ENCODE measurements around the gene NFIL3. TPM values are rescaled to one million over a fixed set of nuclear protein-coding genes. Genes with fewer than 3 reads are reported as not detected.

The NFIL3 gene
- polyA plus RNA-seq, 1 of the 3 experiments (the other 2 are of a cell fraction) = 9.3 TPM

- peaks cover 0 to 8% of the 10 kb centered on the region in 2 experiments; a peak in 2 of 4 replicates for H3K4me1 ChIP-seq (ENCODE audit: control insufficient read depth in 1 of 2, insufficient read depth in 2 of 2, low read depth in 1 of 2, low read length in 1 of 2)
- no peak overlapping the region for H3K4me3 ChIP-seq (ENCODE audit: low read depth in 2 of 2, low read length in 1 of 2)
- no peak for TF ChIP-seq TAF1 (IDR thresholded peaks at IDR 0.05; ENCODE audit: borderline replicate concordance, low read depth, low read length)
- no peak for TF ChIP-seq REST (IDR thresholded peaks at IDR 0.05; ENCODE audit: low read depth, low read length)
- TF ChIP-seq MEF2A (IDR thresholded peaks at IDR 0.05; ENCODE audit: borderline replicate concordance, low read depth) = no peak
- no peak for TF ChIP-seq FOXM1 (IDR thresholded peaks at IDR 0.05; ENCODE audit: low read depth)
- no peak for TF ChIP-seq USF2 (IDR thresholded peaks at IDR 0.05; ENCODE audit: borderline replicate concordance, low read depth, low read length)
- no peak for TF ChIP-seq RAD21 (IDR thresholded peaks at IDR 0.05; ENCODE audit: low read length)
- no peak for TF ChIP-seq TEAD4 (IDR thresholded peaks at IDR 0.05; ENCODE audit: borderline replicate concordance, insufficient read depth)
- TF ChIP-seq JUND (IDR thresholded peaks at IDR 0.05) = no peak
- no peaks in the 10 kb centered on the region for H3K9me2 ChIP-seq
- no peak overlapping the region for H3K9ac ChIP-seq
- no peaks in the 10 kb centered on the region for H3K36me3 ChIP-seq (replicated peaks in 1 of 2; ENCODE audit: control insufficient read depth in 1 of 2, insufficient read depth in 2 of 2, low read length in 1 of 2)
- no peaks in the 10 kb centered on the region; the same call in 1 of the 2 replicates for H4K20me1 ChIP-seq (ENCODE audit: insufficient read depth)
- CTCF ChIA-PET = no interaction called here
- H3K79me2 ChIP-seq (ENCODE audit: insufficient read depth) = no peaks in the 10 kb centered on the region
- H3K4me2 ChIP-seq = no peak overlapping the region
- WGBS (ENCODE audit: low lambda C conversion rate) = 97% methylated on average over 14 of the region's 14 CpGs
- H2AFZ ChIP-seq (ENCODE audit: low read depth) = no peak overlapping the region
- H3K27me3 ChIP-seq (ENCODE audit: insufficient read depth) = no peaks in the 10 kb centered on the region
- POLR2A ChIA-PET = no interaction called here
- H3K9me3 ChIP-seq = no peaks in the 10 kb centered on the region
- DNase-seq = no peak
- H3F3A ChIP-seq (replicated peaks; ENCODE audit: insufficient read depth) = peaks cover 12% of the 10 kb centered on the region
- H3K27ac ChIP-seq (ENCODE audit: low read depth in 2 of 2, low read length in 1 of 2) = no peak overlapping the region
Observed at GRCh38 chr9:91403665-91404543, 19.7 kb downstream of the NFIL3 start.

GRCh38 chr9:91398926-91399325 lies 24.7 kb downstream of the NFIL3 start:
- Histone ChIP-seq H3K79me2 (ENCODE audit: insufficient read depth) (no peaks in the 10 kb centered on the region), H3K27ac (ENCODE audit: low read depth in 2 of 2, low read length in 1 of 2) (no peak overlapping the region), H2AFZ (ENCODE audit: low read depth) (no peak overlapping the region), H3K9me3 (no peaks in the 10 kb centered on the region), H3K27me3 (ENCODE audit: insufficient read depth) (no peaks in the 10 kb centered on the region), H3K4me3 (ENCODE audit: low read depth in 2 of 2, low read length in 1 of 2) (no peak overlapping the region), H3K36me3 (replicated peaks in 1 of 2; ENCODE audit: control insufficient read depth in 1 of 2, insufficient read depth in 2 of 2, low read length in 1 of 2) (no peaks in the 10 kb centered on the region), H3K9me2 (no peaks in the 10 kb centered on the region), H4K20me1 (ENCODE audit: insufficient read depth) (no peaks in the 10 kb centered on the region), H3K9ac (no peak overlapping the region), H3K4me2 (no peak overlapping the region), H3F3A (replicated peaks; ENCODE audit: insufficient read depth) (peaks cover 16% of the 10 kb centered on the region), H3K4me1 (ENCODE audit: control insufficient read depth in 1 of 2, insufficient read depth in 2 of 2, low read depth in 1 of 2, low read length in 1 of 2) (peaks cover 0 to 13% of the 10 kb centered on the region in 2 experiments; a peak in 2 of 4 replicates)
- WGBS (ENCODE audit: low lambda C conversion rate) = 92% methylated on average over 3 of the region's 3 CpGs
- CTCF ChIA-PET = no interaction called here
- DNase-seq = no peak
- POLR2A ChIA-PET = no interaction called here
- no peak for TF ChIP-seq TCF12 (IDR thresholded peaks at IDR 0.05)
- TF ChIP-seq NRF1 (IDR thresholded peaks at IDR 0.05; ENCODE audit: low read depth, low read length) = no peak
- no peak for TF ChIP-seq SMC3 (IDR thresholded peaks at IDR 0.05; ENCODE audit: low read depth, low read length)
- TF ChIP-seq GABPA (IDR thresholded peaks at IDR 0.05; ENCODE audit: low read depth) = no peak
- no peak for TF ChIP-seq TAF1 (IDR thresholded peaks at IDR 0.05; ENCODE audit: borderline replicate concordance, low read depth, low read length)
- no peak for TF ChIP-seq USF1 (IDR thresholded peaks at IDR 0.05; ENCODE audit: borderline replicate concordance, low read depth)
- TF ChIP-seq REST (IDR thresholded peaks at IDR 0.05; ENCODE audit: low read depth, low read length) = no peak
- TF ChIP-seq FOXM1 (IDR thresholded peaks at IDR 0.05; ENCODE audit: low read depth) = no peak
- TF ChIP-seq TEAD4 (IDR thresholded peaks at IDR 0.05; ENCODE audit: borderline replicate concordance, insufficient read depth) = no peak
- TF ChIP-seq EZH2phosphoT487 (IDR thresholded peaks at IDR 0.05; ENCODE audit: borderline replicate concordance, low read depth) = no peak
- TF ChIP-seq POLR2AphosphoS5 (IDR thresholded peaks at IDR 0.05; ENCODE audit: low read depth, low read length) = no peak
- TF ChIP-seq EP300 (IDR thresholded peaks at IDR 0.05; ENCODE audit: borderline replicate concordance in 1 of 2, low read depth in 1 of 2, low read length in 1 of 2) = no peak

Measured in SK-N-SH (cell line).